HG03280 (cell line): Measurements from ENCODE around the gene FRYL.
"Not testable (repeated sequence)": the region's sequence is repeated elsewhere in the genome, so short reads cannot be mapped to it uniquely, and the experiment has no call there.

ENCODE experiments used
- ATAC-seq: cut with Tn5 transposase; IDR thresholded peaks from one replicate; pipeline ENCODE4 v1.9.1; 2021; ENCODE audit warnings: mild to moderate bottlenecking, moderate library complexity; ENCODE audit not compliant: unreplicated experiment

Gene FRYL

DNA sequence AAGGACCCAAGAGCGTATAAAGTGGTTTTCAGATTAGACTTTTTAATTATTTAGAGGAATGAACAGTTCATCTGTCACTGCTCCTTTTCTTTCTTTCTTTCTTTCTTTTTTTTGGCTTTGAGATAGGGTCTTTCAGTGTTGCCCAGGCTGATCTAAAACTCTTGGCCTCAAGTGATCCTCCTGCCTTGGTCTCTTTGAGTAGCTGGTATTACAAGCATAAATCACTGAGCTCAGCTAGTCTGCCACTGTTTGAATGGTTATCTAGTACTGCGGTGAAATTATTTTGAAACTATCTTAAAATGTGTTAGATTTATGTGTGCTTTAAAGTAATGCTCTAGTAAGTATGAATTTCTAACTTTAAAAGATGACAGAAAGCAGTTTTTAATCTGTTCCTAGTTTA is 6.5 kb upstream of the FRYL start:
- no peak for ATAC-seq

DNA sequence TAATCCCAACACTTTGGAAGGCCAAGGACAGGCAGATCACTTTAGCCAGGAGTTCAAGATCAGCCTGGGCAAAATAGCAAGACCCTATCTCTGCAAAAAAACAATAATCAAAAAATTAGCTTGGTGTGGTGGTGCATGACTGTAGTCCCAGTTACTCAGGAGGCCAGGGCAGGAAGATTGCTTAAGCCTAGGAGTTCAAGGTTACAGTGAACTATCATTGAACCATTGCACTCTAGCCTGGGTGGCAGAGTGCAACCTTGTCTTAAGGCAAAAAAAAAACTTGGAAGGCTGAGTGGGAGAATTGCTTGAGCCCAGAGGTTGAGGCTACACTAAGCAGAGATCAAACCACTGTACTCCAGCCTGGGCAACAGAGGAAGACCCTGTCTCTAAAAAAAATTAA is 5.2 kb upstream of the FRYL start:
- no peak for ATAC-seq

DNA sequence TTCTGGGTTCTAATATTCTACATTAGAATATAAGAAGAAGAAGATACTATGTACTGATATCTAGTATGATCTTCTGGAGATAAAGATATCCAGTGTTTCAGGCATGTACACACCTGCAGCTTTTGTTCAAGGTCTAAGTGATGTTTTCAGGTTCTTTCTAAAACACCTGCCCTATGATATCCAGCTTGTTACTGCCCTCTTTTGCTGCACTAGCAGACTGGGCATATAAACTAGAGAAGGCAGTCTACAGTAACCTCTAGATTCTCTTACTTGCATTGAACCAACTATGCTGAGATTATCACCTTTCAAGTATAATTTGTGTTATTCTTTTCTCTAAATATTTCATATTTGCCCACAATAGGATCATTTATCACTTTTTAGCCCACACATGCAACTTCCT is 1.9 kb upstream of the FRYL start:
- no peak for ATAC-seq

DNA sequence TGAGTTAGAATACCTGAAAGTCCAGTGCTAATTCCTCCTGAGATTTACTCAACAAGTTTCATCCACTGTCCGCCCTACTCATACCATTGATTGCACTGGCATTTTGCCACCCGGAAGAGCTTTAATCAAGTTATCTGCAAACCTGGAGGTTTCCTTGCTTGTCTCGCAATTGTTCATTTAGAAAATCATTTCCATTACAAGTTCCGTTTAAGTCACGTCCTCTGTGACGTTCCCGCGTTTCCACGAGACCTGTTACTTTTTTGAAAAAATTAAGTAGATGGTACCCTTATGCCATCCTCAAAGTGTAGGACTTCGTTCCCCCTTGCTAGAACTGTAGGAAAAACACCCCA is 761 bp upstream of the FRYL start:
- ATAC-seq = no peak

DNA sequence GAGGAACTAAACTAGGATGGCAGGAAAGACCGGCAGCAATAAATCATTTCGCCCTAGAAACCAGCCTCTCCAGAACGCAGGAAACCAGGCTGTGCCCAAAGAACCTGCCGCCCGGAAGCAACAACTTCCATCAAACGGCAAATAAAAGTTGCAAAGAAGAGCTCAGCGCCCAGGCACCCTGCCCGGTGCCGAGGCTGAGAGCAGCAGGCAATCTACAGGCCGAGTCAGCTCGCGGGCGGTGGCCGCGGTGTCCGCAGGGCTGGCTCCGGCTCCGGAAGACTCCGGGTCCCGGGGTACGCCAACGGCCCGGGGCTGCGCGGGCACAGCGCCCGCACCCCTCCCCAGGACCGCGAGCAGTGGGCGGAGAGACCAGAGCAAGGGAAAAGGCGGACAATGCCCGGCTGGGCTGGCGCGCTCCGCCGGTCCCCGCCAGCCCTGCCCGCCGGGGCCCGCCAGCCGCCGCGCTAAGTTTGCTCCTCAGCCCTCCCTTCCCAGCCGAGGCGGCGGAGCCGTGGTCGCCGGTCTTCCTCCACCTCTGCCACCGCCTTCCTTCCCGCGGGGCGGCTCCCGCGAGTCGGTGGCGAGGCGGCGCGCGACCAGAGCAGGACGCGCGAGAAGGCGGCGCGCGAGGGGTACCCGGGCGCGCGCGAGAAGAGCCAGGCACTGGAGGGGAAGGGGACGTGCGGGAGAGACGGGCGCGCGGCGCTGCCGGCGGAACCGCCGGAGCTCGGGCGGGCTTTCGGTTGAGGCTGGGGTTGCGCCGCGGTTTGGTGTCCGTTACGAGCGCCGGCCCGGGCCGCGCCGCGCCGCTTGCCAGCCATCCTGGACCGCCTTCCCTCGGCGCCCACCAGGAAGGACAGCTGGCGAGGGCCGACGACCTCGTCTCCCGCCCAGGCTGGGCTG is 733 bp downstream of the FRYL start:
- ATAC-seq = peak; percentile 29

DNA sequence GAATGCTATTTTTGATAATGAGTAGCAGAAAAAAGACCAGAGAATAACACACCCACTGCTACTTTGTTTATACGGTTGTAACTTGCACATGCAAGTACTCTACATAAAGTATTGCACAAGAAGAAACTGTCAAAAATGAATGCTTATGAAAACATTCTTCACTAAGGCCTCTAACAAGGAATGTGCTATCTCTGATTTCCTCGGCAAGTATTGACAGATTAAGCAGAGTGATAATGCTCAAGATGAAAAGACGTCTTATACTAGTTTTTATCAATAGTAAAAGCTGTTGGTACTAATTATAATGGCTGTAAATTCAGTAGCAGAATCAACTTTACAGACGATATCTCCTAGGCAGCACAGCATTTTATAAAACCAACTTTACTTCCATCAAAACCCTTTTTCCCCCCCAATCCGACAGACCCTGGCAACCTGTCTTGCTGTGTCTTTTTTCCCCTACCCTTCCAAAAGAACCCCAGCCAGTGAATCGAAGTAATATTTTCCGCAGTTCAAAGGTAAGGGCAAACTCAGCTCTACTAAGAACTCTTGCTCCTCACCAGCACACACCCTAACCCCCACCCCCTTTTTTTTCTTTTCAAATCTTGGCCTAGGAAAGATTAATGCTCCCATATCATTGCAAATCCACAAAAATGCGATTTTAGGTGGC is 1.5 kb downstream of the FRYL start:
- ATAC-seq = no peak

DNA sequence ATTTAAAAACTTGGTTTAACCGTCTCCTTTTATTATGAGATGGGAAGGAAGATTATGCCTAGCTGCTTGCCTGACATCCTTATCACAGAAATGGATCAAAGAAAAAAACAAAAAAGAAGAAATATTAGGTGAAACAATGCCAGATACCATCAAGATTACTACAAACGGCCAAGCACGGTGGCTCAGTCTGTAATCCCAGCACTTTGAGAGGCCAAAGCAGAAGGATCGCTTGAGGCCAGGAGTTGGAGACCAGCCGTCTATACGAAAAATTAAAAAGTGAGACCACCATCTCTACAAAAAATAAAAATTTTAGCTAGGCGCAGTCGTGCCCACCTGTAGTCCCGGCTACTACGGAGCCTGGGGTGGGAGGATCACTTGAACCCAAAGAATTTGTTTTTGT is 2.3 kb downstream of the FRYL start:
- no peak for ATAC-seq

DNA sequence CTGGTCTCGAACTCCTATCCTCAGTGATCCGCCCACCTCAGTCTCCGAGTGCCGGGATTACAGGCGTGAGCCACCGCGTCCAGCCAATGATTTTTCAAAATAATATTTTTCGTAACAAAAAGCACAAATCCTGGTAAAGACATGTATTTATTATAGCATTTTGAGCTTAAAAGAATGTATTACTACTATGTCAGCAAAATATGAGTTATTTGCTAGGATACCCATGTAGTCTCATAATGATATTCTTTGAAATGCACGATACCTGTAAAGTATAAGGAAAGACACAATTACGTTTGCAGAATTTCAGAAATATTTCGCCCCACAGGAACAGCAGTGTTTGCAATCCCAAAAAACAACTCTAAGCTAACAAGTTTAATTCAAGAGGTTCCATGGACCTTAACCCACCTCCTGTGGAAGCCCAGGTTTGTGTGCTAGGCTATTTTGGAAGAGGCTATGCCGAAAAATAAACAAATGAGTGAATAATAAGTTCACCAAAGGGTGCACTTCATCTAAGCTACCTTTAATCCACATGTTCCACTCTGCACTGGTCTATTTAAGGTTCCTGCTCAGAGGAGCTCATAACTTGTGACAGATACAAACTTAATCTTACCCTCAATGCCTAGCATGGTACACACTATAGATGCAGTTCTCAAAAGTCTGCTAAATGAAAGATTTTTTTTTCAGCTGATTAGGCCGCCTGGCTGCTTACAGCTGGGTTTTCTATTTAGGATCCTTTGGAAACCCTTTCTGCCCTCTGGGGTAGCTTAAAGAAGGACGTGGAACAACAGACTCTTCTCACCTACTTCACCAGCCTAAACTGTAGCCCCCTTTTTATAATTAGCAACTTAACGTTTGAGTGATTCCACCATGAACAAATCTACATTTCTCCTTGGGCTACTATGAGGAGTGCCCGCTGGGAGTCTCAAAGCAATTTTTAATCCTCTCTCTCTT is 5.0 kb downstream of the FRYL start:
- ATAC-seq = no peak

DNA sequence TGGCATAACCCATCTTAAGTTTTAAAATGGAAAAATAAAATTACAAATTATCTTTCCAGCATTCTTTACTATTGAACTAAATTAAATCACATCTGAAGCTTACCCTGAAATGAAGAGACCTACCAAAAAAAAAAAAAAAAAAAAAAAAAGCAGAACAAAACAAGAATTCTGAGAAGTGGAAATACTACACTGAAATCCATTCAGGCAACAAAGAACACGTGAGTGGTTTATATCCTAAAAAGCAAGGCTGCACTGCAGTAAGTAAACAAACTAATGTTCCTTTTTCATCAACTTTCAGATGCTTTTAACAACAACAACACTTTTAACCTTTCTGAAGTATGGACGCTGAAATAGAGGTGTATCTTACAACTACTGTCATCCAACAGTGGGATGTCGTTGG is 7.5 kb downstream of the FRYL start:
- ATAC-seq = no peak

DNA sequence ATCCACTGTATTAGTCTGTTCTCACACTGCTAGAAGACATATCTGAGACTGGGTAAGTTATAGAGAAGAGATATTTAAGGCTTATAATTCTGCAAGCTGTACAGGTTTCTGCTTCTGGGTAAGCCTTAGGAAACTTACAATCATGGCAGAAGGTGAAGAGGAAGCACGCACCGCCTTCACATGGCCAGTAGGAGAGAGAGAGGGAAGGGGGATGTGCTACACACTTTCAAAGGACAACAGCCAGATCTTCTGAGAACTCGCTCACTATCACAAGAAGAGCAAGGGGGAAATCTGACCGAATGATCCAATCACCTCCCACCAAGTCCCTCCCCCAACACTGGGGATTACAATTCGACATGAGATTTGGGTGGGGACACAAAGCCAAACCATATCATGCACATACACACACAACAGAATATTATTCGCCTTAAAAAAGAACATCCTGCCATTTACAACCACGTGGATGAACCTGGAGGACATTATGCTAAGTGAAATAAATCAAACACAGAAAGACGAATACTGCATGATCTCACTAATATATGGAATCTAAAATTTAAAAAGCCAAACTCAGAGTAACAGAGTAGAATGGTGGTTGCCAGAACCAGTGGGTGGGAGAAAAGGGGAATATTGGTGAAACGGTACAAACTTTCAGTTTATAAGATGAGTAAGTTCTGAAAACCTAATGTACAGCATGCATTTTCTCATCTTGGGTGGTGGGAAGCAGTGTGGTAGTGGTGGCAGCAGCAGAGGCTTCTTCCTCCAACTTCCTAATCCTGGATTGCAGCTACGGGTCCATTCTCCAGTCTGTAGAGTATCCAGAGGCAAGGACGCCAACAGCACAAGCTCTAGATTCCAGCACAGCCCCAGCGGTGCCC is 12.8 kb downstream of the FRYL start:
- ATAC-seq = no peak

DNA sequence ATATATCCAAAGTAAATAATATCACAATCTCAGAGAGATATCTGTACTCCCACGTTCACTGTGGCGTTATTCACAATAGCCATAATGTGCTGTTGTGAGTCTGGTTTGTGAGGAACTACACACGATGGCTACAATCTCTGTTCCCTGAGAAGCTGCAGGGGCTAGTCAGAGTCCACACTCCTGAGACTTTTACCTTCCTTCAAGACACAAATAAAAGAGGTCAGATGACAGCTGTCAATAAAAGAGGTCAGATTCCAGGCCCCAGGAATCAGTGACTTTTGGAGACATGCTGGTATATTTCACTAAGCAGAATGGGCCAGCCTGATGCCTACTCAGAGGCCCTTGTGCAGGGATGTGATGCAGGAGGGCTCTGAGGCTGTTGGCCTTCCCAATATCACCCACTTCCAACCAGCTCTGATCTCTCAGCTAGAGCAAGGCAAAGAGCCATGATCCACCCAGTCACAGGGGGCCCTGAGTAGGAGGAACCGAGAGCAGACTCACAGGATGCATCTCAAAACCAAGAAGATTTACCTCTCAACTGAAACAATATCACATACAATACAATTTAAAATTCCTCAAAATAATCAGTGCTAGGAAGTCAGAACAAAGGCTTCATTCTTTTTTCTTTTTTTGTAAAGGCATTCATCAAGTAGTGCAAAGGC is 13.8 kb downstream of the FRYL start:
- no peak for ATAC-seq

DNA sequence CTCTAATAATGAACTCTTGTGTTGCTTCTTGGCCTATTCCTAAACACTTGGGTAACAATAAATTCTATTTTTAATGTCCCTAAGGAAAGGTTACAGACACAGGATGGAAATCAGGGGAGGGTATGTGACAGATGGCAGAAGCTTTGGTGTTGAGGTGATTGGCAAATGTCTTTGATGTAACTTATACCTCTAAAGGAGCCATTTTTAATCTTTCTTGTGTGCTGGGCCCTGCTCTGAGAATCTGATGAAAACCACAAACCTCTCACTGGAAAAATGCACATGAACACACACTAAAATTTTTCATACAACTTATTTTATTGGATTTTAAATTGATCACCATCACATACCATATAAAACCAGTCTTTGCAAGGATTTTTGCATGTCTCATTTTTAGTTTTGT is 17.7 kb downstream of the FRYL start:
- no peak for ATAC-seq

DNA sequence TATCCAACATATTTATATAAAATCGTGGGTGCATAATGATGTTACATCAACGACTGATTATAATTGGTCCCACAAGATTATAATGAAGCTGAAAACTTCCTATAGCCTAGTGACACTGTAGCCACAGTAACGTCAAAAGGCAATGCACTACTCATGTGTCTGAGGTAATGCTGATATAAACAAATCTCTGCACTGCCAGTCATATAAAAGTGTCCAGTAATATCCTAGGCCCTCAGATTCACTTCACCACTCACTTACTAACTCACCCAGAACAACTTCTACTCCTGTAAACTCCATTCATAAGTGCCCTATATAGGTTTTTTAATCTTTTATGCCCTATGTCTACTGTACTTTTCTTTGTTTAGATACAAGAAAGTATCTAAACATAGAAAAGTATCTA is 18.8 kb downstream of the FRYL start:
- ATAC-seq = no peak

DNA sequence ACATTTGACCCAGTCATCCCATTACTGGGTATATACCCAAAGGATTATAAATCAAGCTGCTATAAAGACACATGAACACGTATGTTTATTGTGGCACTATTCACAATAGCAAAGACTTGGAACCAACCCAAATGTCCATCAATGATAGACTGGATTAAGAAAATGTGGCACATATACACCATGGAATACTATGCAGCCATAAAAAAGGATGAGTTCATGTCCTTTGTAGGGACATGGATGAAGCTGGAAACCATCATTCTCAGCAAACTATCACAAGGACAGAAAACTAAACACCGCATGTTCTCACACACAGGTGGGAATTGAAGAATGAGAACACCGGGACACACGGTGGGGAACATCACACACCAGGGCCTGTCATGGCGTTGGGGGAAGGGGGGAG is 21.4 kb downstream of the FRYL start:
- ATAC-seq = not testable (repeated sequence)

DNA sequence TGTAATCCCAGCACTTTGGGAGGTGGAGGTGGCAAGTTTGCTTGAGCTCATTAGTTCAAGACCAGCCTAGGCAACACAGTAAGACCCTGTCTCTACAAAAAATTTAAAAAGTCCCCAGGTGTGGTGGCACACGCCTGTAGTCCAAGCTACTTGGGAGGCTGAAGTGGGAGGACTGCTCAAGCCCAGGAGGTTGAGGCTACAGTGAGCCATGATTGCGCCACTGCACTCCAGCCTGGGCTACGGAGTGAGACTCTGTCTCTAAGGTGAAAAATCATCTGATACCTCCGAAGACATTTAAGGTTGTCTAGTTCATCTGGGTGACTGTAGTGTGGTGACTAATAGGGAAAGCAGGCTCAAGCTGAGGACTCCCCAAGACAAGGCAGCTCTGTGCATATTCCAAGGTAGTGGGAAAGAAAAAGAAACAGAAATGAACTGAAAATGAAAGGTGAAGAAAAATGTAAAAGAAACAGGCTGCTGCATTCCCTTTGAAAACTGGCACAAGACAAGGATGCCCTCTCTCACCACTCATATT is 23.3 kb downstream of the FRYL start:
- ATAC-seq = no peak

DNA sequence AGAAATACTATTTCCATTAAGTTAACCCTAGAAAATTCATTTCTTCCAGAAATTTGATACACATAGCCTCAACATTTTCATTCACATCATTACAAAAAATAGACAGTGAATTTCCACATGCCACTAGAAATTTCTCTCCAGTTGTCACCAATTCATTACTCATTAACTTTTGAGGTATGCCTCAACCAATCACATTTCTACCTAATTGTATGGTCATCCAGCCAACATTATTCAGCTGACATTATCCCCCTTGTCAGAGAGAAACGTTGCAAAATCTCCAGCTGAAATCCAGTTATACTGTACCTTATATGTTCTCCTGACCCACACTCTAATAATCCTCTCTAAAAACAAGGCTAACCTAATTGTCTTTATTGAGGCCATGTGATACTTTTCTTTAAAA is 24.8 kb downstream of the FRYL start:
- ATAC-seq = no peak

DNA sequence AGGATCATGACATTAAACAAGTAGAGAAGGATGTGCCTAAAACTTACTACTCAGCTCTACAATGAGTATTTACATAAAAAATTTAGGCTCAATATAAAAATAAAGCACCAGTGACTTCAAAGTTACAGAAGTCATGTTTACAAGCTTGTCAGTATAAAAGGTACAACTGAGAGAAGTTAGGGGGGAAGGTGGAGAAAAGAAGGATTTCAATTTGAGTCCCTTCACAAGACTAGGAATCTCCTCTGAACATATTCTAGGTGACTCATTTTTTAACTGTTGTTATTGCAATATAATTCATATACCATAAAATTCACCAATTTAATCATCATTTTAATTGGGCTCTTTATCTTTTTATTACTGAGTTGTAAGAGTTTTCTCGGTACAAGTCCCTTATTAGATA is 26.9 kb downstream of the FRYL start:
- ATAC-seq = no peak

DNA sequence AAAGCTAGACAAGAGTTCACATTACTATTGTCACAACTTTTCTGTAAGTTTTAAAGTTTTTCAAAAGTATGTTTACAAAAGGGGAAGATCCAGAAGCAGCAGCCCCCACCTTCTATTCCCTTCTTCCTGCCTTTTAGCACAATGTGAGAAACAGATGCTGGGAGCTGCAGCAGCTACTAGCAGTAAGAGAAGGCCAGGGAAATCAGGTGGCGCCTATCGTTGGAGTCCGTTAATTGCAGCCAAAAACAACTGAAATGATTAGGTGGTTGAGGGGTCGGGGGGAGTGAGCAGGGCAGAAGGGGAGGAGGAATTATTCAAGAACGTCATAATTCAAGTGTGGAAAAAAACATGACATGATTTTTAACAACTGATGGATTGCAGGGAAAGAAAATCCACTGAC is 27.4 kb downstream of the FRYL start:
- ATAC-seq = no peak

DNA sequence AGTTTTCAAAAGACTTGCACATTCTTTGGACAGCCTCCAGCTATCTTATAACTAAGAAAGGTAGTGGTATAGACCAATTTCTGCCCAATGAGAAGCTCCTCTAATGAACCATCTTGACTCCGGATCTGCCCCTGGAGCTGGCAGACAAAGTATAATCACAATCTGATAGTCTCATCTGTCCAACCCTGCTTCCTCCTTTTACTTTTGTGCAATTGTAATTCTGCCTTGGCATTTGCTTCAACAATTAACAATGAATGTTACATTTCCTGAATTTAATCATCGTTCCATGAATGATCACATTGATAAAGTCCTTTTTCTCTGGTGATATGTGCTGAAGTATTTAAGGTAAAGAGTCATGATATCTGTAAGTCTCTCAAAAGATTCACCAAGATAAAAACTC is 27.8 kb downstream of the FRYL start:
- no peak for ATAC-seq
